Measurements from ENCODE around the gene EGLN3.

- TF ChIP-seq CTCF (conservative IDR thresholded peaks at IDR 0.05), result no peak
- TF ChIP-seq ZFX (IDR thresholded peaks at IDR 0.05), result no peak
These were observed 66.0 kb downstream of the EGLN3 start for GRCh38 chr14:33884916-33885315.

Measured in C4-2B (cell line).